SK-N-SH (cell line): ENCODE measurements around the gene RIOK1.
"Not testable (repeated sequence)": the region's sequence is repeated elsewhere in the genome, so short reads cannot be mapped to it uniquely, and the experiment has no call there.

Experiments
- EZH2phosphoT487 ChIP-seq: fragments of 200-600 bp; sonication (generic); IDR thresholded peaks from 2 replicates; pipeline ENCODE4 v1.6.1; 2017; ENCODE audit warnings: low read depth, mixed run types, mild to moderate bottlenecking, antibody characterized with exemption, moderate library complexity, borderline replicate concordance
- FOXM1 ChIP-seq: IDR thresholded peaks from 2 replicates; pipeline ENCODE4 v1.4.0; 2012; ENCODE audit warnings: low read depth, mild to moderate bottlenecking
- GATA2 ChIP-seq: sonication (generic); formaldehyde crosslinking; IDR thresholded peaks from 2 replicates; pipeline ENCODE4 v1.5.0; 2020; ENCODE audit warnings: mild to moderate bottlenecking, missing genetic modification reagents
- MEF2A ChIP-seq: IDR thresholded peaks from 2 replicates; pipeline ENCODE4 v1.4.0; 2012; ENCODE audit warnings: low read depth, borderline replicate concordance
- MXI1 ChIP-seq: IDR thresholded peaks from 2 replicates; pipeline ENCODE4 v1.6.1; 2012; ENCODE audit warnings: mild to moderate bottlenecking, low read depth, low read length, improper control_type of control experiment
- POLR2AphosphoS5 ChIP-seq: IDR thresholded peaks from 2 replicates; pipeline ENCODE4 v1.6.1; 2012; ENCODE audit warnings: low read depth, low read length
- RAD21 ChIP-seq: IDR thresholded peaks from 2 replicates; pipeline ENCODE4 v1.6.1; 2012; ENCODE audit warnings: mild to moderate bottlenecking, low read length
- TAF1 ChIP-seq: IDR thresholded peaks from 2 replicates; pipeline ENCODE4 v1.6.1; 2012; ENCODE audit warnings: low read depth, mild to moderate bottlenecking, low read length, moderate library complexity, borderline replicate concordance
- YY1 ChIP-seq: IDR thresholded peaks from 2 replicates; pipeline ENCODE4 v1.4.0; 2012; ENCODE audit warnings: low read depth, mild to moderate bottlenecking
- TF ChIP-seq, protein P1 (sequence below): fragments of 200-600 bp; sonication (generic); IDR thresholded peaks from 2 replicates; pipeline ENCODE4 v1.6.1; 2017; ENCODE audit warnings: antibody characterized with exemption, mild to moderate bottlenecking, moderate library complexity

DNA sequence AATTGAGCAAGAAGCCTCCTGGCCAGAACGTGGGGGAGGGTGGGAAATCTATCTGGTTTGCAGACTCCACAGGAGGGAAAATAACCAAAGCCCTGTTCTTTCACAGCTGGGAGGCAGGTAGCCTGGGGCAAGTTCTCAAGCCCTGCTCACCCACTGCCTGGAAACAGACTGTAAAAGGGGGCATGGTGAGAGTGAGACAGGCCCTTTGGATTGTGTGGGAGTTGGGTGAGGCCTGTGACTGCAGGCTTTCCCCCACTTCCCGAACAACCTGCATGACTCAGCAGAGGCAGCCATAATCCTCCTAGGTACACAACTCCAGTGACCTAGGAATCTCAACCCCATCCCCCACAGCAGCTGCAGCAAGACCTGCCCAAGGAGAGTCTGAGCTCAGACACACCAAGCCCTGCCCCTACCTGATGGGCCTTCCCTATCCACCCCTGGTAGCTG lies 42.0 kb upstream of the RIOK1 start:
- not testable (repeated sequence) for TF ChIP-seq YY1; MEF2A; MXI1; POLR2AphosphoS5; FOXM1; RAD21; TAF1; GATA2 (CRISPR knock-in tag); EZH2phosphoT487
- TF ChIP-seq, protein P1, sequence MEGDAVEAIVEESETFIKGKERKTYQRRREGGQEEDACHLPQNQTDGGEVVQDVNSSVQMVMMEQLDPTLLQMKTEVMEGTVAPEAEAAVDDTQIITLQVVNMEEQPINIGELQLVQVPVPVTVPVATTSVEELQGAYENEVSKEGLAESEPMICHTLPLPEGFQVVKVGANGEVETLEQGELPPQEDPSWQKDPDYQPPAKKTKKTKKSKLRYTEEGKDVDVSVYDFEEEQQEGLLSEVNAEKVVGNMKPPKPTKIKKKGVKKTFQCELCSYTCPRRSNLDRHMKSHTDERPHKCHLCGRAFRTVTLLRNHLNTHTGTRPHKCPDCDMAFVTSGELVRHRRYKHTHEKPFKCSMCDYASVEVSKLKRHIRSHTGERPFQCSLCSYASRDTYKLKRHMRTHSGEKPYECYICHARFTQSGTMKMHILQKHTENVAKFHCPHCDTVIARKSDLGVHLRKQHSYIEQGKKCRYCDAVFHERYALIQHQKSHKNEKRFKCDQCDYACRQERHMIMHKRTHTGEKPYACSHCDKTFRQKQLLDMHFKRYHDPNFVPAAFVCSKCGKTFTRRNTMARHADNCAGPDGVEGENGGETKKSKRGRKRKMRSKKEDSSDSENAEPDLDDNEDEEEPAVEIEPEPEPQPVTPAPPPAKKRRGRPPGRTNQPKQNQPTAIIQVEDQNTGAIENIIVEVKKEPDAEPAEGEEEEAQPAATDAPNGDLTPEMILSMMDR: not testable (repeated sequence)
